HG03439 (cell line): ENCODE results near the gene CP.
"Not testable (repeated sequence)": the region's sequence is repeated elsewhere in the genome, so short reads cannot be mapped to it uniquely, and the experiment has no call there.

Experiments used
- ATAC-seq: cut with Tn5 transposase; IDR thresholded peaks from one replicate; pipeline ENCODE4 v1.9.1; 2021; ENCODE audit warnings: mild to moderate bottlenecking, moderate library complexity; ENCODE audit not compliant: unreplicated experiment

The CP gene

DNA sequence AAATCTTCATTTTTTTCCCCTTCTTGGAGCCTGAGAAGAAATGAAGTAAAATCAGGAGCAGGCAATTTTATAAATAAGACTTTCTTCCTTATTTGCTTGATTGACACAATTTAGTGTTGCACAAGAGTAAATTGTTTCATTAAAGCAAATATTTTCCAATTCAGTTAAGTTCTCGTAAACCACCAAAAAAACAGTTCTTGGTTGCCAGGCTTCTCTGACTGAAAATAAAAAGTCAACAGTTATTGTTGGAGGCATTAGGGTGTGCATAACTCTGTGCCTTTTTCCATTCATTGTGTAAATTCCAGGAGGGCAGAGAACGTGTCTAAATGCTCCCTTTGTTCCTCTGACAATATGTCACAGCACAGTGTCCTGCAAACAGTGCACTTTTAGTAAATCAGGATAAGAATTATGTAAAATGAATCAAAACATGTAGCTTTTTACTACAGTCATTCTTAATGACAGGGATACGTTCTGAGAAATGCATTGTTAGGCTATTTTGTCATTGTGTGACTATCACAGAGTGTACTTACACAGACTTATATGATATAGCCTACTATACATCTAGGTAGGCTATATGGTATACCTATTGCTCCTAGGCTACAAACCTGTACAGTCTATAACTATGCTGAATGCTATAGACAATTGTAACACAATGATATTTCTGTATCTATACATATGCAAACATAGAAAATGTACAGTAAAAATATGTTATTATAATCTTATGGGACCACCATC, at the start of gene CP:
Gene CP (minus strand): TSS at position 47 of the 735 bp plus-strand sequence. CDS start 37 bp downstream, at position 10.
- ATAC-seq, result no peak

DNA sequence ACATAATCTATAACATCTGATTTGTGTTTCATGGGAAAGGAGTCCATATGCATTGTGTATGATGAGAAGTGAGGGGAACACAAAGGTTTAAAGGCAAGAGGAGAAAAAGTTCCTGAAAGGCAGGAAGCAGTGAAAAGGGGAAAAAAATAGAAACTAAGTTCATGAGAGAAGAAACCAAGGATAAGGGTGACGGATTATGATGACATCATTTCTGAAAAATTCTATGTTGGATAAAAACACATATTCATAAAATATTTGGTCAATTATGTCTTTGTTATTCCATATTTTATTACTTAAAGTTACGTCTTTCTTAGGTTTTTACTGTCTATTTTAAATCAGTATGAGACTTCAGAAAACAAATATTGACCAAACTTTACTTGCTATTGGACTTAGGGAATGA, 48.6 kb upstream of the CP start:
- no peak for ATAC-seq

DNA sequence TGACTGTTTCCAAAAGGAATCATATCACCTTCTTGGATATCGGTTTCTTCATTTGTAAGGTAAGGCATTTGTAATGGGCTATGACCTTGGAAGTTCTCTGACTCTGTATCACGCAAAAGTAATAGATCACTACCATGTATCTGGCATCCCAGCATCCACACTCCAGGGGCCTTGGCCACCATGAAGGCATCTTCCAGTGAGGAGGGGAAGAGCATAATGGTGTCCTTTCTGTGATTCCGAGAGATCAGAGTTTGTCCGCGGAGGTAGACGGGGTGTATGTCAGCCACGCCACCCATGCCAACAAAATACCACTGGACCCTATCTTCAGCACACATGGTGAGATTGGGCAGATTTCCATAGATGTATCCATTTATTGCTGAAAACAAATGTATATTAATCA, 48.1 kb upstream of the CP start:
- ATAC-seq, result no peak

DNA sequence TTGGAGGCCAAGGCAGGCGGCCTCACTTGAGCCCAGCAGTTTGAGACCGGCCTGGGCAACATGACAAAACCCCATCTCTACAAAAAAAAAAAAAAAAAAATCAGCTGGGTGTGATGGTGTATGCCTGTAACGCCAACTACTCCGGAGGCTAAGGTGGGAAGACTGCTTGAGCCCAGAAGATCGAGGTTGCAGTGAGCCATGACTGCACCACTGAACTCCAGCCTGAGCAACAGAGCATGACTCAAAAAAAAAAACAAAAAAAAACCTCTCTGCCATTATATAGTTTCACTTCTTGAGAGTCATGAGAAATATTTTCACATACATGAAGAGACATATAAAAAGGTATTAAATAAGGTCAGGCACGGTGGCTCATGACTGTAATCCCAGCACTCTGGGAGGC, 45.9 kb upstream of the CP start:
- ATAC-seq, result no peak

DNA sequence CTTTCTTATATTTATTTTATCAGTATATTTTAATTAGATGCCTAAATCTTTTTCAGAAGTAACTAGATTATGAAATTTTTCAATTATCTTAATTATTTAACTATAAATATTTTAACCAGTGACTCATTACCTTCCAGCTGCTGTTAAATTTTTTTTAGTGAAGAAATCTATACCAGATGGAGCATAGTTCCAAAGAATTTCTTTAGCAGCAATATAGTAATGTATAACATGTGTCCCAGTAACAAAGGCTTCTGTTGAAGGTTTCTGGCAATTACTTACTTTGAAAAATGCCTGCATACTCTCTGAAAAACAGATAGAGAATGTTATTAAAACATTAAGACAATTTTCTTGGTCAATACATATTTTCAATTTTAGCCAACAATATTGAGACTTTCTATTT, 45.1 kb upstream of the CP start:
- ATAC-seq, result no peak

DNA sequence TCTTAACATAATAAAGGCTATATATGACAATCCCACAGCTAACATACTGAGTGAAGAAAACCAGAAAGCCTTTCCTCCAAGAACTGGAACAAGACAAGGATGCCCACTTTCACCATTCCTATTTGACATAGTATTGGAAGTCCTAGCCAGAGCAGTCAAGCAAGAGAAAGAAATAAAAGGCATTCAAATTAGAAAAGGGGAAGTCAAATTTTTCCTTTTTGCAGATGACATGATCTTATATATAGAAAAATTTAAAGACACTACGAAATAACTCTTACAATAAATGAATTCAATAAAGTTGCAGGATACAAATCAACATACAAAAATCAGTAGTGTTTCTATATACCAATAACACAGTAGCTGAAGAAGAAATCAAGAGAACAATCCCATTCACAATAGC, 42.2 kb upstream of the CP start:
- ATAC-seq, result no peak

DNA sequence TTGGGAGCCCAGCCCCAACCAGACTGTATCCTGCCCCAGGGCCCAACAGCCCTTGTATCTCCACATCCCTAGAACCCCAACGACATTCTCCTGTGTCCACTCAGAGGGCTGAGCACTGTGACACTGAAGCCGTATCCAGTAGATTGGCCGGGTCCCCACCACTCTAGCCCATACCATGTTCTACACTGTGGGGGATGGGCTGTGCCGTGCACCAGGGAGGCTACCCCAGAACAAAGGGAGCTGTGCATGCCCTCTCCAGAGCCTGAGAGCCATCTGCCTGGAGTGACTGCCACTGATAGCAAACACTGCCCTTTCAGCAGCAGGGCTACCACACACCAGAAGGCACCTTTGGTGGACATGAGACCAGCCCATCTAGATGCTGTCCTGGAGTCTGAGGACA, 37.1 kb upstream of the CP start:
- no peak for ATAC-seq

DNA sequence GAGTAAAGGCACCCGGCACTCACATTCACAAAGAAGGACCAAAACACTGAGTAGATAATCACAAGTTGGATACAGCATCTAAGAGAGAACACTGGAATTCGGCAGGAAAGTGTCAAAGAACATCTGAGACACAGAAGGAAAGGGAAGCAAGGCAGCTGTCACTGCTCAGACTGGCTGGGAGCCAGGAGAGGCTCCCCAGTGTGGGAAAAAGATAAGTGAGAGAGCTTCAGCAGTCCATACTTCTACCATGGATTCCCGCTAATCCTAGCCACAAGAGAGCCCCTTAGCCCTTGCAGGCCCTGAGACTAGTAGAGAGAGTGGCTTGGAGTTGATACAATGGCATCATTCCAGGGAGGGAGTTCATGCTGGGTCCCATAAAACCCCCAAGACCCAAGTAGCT, 36.7 kb upstream of the CP start:
- no peak for ATAC-seq

DNA sequence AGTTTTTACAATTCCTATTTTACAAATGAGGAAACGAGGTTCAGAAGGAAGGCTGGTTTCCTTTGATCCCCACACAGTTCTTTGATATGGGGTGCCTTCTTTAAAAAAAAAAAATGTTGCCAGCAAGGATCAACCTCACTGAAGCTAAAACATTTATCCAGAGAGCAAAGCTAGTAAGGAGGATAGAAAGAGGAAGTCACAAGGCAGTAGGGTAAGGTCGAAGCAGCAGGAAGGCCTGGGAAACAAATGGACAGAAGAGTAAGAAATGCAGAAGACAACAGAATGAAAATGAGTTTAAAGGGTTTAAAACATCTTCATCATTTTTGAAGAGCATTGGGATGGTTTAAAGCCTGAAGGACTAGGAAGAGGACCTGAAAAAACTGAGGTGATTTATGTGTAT, 30.6 kb upstream of the CP start:
- no peak for ATAC-seq

DNA sequence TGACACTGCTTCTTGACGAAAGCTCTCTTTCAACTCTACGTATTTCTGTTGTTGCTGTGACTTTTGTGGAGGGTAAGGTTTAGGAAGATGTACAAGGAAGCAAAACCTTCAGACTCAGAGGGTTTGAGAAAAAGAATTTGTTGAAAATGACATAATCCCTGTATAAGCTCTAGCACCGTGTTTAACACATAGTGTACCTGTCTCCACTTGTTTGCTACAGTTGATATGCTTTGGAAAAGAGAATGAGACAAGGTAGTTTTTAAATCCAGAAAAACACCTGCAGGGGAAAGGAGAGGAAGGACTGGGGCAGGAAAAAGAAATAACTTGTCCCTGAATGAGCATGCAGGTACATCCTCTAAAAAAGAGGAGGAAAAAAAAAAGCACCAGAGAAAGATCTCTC, 29.6 kb upstream of the CP start:
- no peak for ATAC-seq

DNA sequence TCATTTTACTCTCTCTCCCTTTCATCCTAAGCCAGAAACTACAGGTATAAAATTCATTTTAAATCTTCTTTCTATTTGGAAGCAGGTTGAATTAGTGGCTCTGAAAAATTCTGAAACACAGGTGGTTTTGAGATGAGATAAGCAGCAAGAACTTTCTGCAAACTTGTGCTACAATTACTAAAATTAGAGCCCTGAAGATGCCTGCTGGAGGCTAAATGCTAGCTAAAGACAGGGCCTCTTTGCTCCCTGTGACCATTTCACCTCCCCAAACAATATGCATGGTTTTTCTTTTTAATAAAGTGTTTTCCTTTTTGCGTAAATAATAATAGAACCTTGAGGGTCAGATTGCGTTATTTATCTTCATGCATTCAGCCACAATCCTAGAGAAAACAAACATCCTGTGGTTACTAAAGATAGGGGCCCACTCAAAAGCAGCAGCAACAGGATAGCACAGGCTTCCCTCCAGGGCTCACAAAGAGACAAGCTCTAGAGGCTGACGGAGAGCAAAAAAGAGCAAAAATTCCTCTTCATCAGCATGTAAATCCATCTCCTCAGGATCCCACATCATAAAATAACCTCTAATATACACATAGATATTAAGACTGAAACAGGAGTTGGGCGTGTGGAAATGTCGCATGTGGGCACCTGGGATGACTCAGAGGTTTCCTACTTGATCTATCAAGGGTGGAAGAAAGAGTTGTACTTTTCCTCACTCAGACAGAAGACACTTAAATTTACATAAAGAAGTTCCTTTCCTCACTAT, 26.5 kb upstream of the CP start:
- ATAC-seq, result peak; percentile 51

DNA sequence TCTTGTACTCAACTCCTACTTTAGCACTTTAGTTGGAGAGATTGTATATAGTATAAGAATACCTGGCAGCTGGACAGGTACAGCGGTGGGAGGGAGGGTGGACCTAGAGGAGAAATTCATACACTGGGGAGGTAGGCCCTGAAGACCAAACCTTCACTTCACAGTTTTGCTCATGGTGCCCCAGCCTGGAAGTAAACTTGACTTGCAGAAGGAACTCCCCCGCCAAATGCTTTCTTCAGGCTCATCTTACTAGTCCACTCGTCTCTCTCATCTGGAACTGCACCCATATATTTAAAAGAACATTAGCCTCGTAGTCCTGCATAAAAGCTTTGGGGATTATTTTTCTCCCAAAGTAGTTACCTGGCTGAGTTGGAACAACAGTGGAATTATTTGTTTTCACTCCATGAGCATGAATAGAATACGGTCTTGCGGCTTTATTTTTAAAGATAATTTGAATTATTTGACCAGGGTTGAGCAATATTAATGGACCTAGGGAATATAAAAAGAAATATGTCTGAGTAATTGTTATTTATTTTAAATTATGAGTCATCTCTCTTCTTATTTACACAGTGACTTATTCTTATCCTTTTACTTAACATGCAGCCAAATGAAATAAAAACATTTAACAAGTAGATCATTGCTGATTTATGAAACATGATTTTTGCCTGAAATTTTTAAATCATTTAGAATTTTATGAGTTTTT, 25.5 kb upstream of the CP start:
- no peak for ATAC-seq

DNA sequence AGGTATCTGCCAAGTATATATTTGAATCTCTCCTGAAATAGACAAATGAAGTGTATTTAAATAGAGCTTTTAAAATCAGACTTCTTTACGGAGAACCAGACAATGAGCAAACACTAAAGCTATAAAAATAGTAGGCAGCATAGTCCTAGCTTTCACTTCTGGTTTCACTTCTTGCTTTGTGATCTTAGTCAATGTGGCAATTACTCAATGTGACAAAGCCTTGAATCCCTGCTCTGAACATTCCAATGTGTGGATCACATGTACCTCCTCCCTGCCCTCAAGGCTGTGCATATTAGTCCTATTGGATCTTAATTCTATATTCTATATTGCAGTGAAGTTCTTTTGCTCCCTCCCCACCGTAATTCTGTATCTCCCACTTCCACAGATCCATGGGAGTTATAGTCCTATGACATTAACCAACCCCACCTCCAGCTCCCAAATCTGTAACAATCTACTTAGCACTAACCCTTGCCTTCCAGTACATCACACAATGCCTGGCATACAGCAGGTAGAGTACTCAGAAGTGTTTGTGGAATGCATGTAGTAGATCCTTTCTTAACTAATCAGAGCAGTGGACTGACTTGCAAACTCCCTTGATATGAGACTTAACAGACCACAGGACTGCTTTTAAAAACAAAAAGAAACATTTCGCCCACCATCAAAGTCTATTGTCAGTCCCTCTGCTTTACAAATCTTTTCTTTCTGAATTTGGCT, 24.3 kb upstream of the CP start:
- peak; percentile 82 for ATAC-seq

DNA sequence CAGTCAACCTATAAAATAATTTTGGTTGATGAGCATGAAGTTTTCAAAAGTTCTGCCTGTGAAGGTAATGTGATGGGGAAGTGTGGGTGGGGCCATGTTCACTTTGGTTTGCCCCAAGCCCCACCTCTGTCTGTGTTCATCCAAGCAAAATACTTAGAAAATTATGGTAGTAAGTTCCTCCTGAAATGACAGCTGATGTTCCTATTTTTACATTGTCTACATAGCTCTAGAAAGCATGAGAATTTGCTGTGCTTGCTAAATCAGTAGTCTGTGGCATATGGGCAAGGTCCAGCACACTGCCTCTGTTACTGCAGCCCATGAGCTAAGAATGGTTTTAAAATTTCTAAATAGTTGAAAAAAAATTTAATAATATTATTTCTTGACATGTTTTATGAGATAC, 21.9 kb upstream of the CP start:
- no peak for ATAC-seq

DNA sequence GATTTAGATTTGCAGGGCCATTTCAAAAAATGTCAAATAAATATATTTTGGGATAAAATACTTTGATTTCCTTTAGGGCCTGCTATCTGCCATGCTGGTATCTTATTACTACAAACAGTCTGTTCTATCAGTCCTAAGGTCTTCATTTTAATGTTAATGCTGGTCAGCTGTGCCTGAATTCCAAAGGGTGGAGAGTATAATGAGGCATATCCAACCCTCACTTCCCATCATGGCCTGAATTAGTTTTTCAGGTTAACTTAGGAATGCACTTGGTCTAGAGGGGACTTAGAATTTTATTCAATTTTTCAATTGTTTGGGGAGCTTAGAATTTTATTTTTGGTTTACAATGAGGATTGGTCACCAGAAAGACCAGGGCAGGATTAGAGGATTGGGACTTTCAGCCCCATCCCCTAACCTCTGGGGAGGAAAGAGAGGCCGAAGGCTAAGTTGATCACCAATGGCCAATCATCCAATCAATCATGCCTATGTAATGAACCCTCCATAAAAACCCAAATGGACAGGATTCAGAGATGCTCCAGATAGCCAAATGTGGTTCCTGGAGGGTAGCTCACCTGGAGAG, 17.8 kb upstream of the CP start:
- no peak for ATAC-seq

DNA sequence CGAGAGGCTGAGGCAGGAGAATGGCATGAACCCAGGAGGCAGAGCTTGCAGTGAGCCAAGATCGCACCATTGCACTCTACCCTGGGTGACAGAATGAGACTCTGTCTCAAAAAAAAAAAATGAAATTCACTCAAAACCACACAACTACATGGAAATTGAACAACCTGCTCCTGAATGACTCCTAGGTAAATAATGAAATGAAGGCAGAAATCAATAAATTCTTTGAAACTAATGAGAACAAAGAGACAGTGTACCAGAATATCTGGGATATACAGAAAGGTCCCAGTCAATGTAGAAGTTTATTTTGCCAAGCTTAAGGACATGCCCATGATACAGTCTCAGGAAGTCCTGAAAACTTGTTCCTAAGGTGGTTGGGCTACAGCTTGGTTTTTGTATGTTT, 16.6 kb upstream of the CP start:
- ATAC-seq, result not testable (repeated sequence)

DNA sequence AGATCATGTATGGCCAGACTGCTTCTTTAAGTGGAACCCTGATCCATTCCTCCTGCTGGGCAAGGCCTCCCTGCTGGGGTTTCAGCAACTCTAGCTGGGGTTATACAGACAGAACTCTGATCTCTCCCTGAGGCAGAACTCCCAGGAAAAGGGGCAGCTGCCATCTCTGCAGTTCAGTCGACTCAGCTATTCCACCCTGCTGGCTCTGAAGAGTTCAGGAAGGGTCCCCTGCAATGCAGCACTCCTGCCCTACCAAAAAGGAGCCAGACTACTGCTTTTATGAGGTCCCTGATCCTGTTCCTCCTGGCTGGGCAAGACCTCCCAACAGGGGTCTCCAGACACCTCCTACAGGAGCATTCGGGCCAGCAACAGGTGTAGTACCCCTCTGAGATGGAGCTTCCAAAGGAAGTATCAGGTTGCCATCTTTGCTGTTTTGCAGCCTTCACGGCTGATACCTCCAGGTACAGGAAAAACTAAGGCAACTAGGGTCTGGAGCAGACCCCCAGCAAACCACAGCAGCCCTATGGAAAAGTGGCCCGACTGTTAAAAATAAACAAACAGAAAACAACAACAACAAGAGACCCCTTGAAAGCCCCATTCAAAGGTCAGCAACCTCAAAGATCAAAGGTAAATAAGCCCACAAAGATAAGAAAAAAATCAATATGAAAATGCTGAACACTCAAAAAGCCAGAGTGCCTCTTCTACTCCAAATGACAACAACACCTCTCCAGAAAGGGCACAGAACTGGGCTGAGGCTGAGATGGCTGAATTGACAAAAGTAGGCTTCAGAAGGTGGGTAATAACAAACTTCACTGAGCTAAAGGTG, 14.2 kb upstream of the CP start:
- no peak for ATAC-seq

DNA sequence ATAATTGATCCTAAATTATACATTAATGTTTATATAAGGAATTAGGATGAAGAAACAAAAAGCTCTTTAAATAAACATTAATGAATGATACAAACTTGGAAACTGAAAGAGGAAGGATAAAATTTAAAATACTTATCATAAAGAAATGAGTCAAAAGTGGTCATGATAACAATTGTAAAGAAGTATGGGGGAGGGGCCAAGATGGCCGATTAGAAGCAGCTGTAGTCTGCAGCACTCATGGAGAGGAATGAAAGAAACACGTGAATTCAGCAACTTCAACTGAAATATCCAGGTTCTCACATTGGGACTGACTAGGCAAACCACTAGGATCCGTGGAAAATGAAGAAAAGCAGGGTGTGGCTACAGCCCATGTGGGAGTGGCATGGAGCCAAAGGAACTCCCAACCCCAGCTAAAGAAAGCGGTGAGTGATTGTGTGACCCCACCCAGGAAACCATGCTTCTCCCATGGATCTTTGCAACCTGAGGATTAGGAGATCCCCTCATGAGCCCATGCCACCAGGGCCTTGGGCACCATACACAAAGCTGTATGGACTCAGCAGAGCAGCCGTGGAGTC, 13.1 kb upstream of the CP start:
- no peak for ATAC-seq

DNA sequence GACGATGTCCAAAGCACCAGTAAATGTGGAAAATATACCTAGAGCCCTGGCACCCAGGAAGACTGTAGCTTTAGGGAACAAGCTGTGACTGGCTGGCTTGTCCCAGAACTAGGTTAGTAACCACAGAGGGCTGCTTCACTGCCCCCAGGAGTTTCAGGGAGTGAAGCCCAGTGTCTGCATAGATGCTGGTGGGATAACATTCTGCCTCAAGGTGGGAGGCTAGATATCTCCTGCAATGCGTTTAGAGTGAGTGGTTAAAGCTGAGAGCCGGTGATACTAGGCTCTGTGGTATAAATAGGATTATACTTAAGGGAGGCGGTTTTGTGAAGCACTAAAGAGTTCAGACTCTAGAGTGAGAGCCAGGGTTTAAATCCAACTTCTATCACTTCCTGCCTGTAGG, 11.7 kb upstream of the CP start:
- no peak for ATAC-seq

DNA sequence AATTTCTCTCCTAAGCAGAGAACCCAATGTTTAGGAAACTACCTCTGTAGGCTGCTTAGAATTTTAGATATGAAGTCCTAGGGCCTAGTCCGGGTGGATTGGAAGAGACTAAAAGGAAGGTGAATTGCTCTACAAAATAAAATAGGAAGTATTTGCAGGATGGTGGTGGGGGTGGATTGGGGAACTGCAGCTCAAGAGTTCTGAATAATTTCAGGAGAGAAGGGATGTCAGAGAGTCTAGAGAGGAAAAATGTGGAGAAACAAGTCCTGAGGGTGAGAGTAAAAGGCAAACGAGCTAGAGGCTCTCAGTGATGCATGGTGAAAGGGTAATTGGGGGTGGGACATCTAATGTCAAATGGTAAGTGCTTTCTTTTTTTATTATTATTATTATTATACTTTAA, 10.2 kb upstream of the CP start:
- ATAC-seq, result no peak
